ENCODE results near the gene SGSM2.

- TF ChIP-seq, protein P1, sequence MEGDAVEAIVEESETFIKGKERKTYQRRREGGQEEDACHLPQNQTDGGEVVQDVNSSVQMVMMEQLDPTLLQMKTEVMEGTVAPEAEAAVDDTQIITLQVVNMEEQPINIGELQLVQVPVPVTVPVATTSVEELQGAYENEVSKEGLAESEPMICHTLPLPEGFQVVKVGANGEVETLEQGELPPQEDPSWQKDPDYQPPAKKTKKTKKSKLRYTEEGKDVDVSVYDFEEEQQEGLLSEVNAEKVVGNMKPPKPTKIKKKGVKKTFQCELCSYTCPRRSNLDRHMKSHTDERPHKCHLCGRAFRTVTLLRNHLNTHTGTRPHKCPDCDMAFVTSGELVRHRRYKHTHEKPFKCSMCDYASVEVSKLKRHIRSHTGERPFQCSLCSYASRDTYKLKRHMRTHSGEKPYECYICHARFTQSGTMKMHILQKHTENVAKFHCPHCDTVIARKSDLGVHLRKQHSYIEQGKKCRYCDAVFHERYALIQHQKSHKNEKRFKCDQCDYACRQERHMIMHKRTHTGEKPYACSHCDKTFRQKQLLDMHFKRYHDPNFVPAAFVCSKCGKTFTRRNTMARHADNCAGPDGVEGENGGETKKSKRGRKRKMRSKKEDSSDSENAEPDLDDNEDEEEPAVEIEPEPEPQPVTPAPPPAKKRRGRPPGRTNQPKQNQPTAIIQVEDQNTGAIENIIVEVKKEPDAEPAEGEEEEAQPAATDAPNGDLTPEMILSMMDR (IDR thresholded peaks at IDR 0.05; ENCODE audit: low read depth, low read length, poor library complexity, severe bottlenecking), result no peak
- TF ChIP-seq EZH2phosphoT487 (IDR thresholded peaks at IDR 0.05; ENCODE audit: borderline replicate concordance, low read length), result no peak
Measured at GRCh38 chr17:2386400-2387085, 49.2 kb downstream of the SGSM2 start.
